GM18909 (cell line): Measurements from ENCODE around the gene EBF3.

Source experiments
- ATAC-seq: cut with Tn5 transposase; IDR thresholded peaks from one replicate; pipeline ENCODE4 v1.9.1; 2021; ENCODE audit warnings: mild to moderate bottlenecking; ENCODE audit not compliant: unreplicated experiment, poor library complexity

Gene EBF3

DNA sequence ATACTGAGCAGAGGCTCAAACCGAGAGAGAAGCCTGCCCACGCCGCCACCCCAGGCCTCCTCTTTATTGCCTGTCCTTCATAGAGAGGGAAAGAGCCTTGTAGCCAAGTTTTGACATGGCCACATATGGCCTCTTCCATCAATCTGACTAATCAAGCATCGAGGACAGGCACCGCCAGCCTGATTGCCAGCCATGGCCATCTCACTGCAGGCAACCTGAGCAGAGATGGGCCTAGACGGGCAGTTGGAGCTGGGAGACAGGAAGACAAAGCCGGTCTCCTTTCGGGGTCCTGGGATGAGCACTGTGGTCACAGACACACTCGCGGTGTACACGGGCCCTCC, 67.2 kb downstream of the EBF3 start:
- ATAC-seq, result no peak

GRCh38 chr10:129896136-129896859, 67.8 kb downstream of the EBF3 start:
- no peak for ATAC-seq

- ATAC-seq, result no peak
Measured at GRCh38 chr10:129895811-129896135, 68.3 kb downstream of the EBF3 start.

DNA sequence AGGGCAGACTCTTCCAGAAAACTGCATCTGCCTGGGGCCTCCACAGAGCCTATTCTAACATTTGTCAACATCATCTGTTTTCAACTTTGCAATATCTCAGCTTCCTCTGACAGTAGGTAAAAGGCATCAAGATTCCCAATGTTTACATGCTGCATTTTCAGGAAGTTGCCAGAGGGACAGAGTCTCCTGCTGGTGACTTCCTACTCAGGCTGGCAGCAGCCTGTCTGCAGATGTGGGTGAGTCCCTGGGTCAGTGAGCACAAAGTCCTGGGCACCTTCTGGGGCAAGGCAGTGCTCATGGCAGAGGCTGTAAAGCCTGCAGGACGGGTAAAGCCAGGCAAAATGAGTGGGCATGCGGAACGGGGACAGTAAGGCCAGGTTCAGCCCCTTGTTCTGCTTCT, 69.4 kb downstream of the EBF3 start:
- no peak for ATAC-seq

DNA sequence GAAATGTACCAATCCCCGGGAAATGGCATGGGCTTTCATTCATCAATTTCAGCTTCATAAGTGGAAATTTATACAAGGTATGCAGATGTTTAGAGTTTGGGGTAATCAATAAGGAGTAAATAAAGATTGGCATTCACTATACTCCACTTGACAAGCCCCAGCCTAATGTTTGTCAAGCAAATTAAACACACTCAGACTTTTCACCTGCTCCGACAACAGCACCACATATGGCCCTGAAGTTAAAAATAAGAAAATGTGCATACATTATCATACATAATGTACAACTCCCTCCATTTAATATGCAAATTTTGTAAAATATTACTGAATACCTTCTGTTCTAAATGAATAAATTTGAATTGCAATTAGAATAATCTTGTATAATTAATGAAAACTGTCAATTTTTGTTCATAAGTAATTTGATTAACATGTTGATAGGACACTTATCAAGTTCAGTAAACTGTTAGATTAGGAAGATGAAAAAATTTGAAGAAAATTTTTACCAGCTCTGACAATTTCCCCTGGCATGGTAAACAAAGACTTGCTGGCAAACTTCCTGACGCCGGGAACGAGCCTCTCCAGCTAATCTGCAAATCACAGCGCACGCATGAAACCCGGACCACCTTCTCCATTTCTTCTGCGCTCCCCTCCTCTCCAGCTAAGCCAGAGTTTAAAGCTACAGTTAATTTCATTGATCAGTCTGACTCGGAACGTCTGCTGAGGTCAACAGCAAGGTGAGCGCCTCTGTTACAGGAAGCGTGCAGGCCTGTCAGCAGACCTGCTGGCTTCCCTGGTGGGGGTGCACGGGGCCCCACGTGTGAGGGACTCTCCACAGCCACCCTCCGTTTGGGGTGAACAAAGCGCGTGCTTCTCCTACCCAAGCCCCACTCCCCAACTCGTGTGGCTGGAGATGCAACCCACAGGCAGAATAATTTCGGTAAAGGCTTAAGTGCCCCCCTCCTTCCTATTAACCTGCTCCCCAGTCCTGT, 70.7 kb downstream of the EBF3 start:
- ATAC-seq, result no peak

DNA sequence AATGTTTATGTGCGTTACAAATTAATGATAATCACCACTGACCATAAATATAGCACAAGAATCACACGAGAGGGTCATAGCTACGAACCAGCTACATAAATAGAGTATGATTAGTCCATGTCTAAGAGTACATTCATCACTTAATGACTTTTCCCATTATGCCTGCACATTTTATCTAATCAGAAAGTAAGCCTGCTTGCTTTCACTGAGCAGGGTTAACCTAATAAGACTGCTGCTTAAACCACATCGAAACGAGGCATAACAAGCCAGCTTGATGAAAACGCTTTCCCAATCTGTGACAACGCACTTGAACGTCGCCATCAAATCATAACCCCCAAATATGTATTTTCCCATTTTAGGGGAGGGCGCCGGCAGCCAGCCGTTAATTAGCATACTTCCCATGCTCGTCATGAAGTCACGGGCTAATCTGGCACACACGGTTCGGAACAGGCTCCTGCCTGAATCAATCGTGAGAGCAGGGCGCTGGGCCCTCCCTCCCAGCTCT, 71.5 kb downstream of the EBF3 start:
- ATAC-seq, result no peak

DNA sequence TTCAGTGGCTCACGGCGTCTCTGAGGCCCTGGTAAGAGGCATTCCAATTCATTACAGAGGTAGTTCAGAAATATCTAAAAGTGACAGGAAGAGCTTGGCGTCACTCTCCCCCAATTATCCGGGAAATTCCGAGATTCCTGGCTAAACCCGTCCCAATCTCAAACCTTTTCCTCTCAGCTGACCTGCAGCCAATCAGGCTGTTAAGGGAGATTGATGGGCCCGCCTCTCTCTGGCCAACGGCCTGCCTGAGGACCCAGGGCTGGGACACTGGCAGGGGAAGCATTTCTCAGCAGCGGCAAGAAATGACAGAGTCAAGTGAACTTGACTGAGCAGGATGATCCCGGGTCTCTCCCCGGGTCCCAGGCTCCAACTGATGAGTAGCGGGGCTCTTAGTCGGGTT, 72.3 kb downstream of the EBF3 start:
- no peak for ATAC-seq

- no peak for ATAC-seq
Measured at GRCh38 chr10:129890170-129890569, 73.9 kb downstream of the EBF3 start.

- peak; percentile 67 for ATAC-seq
Measured at GRCh38 chr10:129888784-129889616, 75.1 kb downstream of the EBF3 start.

DNA sequence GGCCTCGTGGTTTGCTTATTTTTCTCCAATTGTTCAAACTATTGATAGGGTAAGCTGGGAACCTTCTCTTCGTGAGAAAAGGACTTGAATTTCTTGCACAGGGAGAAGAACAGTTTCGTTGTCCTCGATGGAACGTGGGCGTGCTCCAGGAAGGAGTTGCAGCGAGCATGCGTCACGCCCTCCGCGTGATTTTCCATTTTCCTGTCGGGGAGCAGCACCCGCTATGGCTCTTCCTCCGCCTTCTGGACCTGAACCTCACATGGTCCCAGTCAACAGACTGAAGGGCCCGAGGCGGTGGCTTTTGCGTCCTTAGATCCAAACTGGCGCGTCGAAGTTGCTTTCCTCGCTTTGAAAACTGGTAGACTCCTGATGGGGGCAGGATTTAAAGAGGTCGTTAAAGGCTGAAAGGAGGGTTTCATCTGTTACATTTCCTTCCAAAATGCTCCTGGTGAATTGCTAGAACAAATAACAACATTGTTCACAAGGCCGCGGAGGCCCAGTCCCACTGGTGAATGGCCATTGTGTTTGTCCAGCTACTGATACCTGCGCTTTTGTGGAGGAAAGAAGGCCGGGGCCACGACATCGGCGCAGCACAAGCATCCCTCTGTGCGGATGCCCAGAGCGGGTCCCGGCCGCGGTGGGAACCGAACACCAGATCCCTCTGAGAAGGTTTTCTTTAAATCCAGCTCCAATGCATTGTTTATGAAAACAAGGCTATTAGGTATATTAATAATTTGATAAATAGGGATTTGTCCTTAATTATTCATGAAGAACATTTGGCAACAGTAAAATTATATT, 75.9 kb downstream of the EBF3 start:
- no peak for ATAC-seq

DNA sequence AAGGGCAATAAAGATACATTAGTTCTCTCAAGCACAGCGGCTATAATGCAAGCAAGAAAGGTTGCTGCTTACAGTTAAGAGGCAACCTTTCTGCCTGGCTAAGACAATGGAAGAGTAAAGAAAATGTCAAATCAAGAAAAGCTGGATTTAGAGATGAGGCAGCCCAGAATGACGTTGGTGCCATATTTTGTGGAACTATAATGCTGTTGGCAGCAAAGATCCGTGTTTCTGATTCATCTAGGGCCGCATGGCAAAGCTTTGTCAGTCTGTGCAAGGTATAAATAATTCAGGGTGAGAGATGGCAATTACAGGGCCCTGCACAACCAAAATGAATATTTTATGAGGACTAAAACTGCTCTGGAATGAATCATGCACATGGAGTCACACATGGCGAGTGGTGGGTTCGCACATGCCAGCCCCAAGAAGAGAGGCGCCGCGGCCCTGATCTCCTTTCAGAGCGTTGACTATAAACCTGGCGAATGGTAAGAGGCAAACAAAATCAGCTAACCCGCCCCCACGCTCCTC, 76.6 kb downstream of the EBF3 start:
- ATAC-seq, result no peak

DNA sequence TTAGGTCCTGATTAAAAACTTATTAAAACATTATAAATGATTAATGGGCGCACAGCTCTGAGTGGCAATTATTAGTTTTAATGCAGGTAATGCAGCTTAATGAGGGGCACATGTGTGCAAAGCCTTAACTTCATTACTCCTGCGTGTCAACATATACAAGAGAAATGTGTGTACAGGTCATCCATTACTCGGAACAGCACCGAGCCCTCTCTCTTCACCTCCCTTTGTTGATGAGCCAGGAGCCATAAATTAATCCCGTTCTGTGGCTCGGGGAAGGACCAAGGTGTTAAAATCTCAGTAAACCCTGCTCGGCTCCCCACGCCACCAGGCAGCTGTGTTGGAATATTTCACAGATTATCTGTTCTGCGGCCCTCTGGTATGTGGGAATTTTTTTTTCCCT, 77.8 kb downstream of the EBF3 start:
- no peak for ATAC-seq

GRCh38 chr10:129885526-129885925, 78.5 kb downstream of the EBF3 start:
- no peak for ATAC-seq

DNA sequence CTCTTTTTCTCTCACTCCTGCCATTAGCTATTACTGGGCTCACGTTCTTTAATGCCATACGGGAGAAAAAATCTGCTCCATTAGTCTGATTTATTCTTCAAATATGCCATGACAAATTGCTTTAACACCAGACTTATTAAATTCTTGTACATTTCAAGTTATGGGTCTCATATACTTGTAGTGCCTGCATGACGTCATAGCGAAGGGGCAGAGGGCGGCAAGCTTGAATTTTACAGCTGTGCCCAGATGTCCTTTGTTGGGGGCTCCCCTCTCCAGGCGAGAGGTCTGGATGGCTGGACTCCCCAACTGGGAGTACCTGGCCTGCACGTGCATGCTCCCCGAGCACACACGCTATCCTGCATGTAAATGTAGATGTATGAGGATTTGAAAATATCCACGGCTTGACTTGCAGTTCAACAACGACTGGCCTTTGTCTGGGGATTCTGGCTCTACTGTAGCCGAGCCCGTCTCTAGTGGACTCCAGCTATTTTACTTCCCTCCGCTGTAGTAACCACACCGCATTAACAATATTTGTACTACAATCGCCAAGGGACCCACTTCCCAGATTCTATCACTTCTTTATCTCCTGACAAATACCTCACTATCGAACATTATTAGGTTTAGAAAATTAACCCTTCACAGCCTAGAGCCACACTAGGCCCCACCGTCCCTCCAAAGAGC, 79.5 kb downstream of the EBF3 start:
- no peak for ATAC-seq

DNA sequence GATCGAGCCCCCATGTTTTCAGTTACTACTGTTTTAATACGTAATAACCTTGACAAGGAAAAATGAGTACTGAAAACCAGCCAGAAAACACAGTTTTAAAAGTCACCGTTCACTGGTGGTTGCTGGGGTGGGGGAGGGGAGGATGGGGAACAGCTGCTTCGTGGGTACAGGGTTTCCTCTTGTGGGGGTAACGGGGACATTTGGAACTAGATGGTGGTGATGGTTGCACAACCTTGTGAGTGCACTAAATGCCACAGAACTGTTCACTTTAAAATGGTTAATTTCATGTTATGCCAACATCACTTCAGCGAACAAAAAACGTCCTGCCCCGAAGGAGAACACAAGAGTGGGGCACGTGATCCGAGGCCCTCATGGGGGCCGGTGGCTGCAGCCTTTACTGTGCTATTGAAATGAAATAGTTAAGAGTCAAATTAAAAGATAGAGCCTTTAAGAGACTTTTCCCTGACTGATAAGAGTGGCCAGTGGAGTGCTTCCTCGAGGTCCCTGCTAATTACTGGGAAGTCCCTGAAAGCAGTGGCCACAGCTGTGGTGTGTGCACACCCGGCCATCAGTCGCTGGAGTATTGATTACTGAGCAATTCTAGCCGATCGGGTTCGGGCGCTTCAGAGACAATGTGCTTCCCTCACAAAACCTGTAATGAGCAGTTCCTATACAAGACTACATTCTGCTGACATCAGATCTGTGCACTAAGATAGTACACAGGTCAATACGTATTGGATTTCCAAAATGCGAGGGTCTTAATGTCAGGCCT, 80.3 kb downstream of the EBF3 start:
- no peak for ATAC-seq

GRCh38 chr10:129883029-129883428, 81.0 kb downstream of the EBF3 start:
- ATAC-seq, result no peak

- ATAC-seq, result no peak
Measured at GRCh38 chr10:129882291-129883010, 81.6 kb downstream of the EBF3 start.

DNA sequence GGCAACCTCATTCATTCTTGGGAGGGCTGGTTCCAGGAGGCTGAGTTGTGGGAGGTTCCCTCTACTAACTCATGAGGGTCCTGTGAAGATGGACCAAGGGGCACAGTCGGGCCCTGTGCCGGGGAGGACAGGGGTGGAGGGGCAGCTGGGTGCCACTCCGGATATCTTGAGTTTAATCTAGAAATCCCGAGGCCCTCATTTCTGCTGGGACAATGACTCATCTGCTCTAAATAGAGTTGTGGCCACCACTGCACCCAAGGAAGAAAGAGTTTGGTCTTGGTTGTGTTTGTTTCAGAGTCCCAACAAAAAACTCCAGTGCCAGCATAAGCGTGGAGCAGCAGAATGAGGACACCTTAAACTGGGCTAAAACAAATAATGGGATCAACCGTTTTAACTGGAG, 82.4 kb downstream of the EBF3 start:
- no peak for ATAC-seq
